Panc1 (cell line): ENCODE results near the gene SH3PXD2A. TPM values are rescaled to one million over a fixed set of nuclear protein-coding genes. Genes with fewer than 3 reads are reported as not detected.

Experiments
- ATAC-seq: fragments of 200-7000 bp; cut with Tn5 transposase; 2 replicates; pipeline ENCODE4 v1.9.1; 2020; ENCODE audit warnings: mild to moderate bottlenecking, moderate library complexity
- BruUV-seq: library from RNA; stranded (reverse); fragments of 400-500 nt; replicated peaks from 2 replicates; lab custom pipeline; 2021; lab: Mats Ljungman, UMichigan
- CTCF ChIA-PET: fragments of 300-600 bp; sonication (Branson Sonifier 250); formaldehyde crosslinking; loops from one replicate; lab custom pipeline; 2022; ENCODE audit warnings: antibody characterized with exemption; lab: Charles Lee
- POLR2A ChIA-PET: fragments of 300-600 bp; sonication (Branson Sonifier 250); formaldehyde crosslinking; loops from one replicate; lab custom pipeline; 2022; ENCODE audit warnings: antibody characterized with exemption; lab: Charles Lee
- DNase-seq: peaks from one replicate; pipeline ENCODE4 v3.0.0-alpha.2; 2010; ENCODE audit warnings: low read depth, low spot score
- H3K27ac ChIP-seq: 2 replicates; pipeline ENCODE4 v1.5.1; 2011; ENCODE audit warnings: mild to moderate bottlenecking, low read length, inconsistent platforms
- H3K27me3 ChIP-seq: fragments of 200-500 bp; sonication (Bioruptor generic); 2 replicates; pipeline ENCODE4 v1.6.0; 2014; ENCODE audit warnings: low read length, inconsistent platforms; ENCODE audit not compliant: control insufficient read depth, insufficient read depth
- H3K36me3 ChIP-seq: fragments of 200-500 bp; sonication (Bioruptor generic); 2 replicates; pipeline ENCODE4 v1.5.1; 2014; ENCODE audit warnings: inconsistent platforms, mild to moderate bottlenecking, low read length, moderate library complexity; ENCODE audit not compliant: control insufficient read depth, insufficient read depth
- H3K4me1 ChIP-seq: 2 replicates; pipeline ENCODE4 v1.5.1; 2011; ENCODE audit warnings: inconsistent platforms, mild to moderate bottlenecking, low read length, moderate library complexity; ENCODE audit not compliant: control insufficient read depth, insufficient read depth
- H3K4me3 ChIP-seq, 2 experiments: 2 replicates each; pipeline ENCODE4 v1.5.1; 2011 to 2012; ENCODE audit warnings: low read depth in 2 of 2, low read length in 2 of 2, mild to moderate bottlenecking in 2 of 2, inconsistent platforms in 1 of 2, moderate library complexity in 1 of 2
- H3K9me3 ChIP-seq: fragments of 200-500 bp; sonication (Bioruptor generic); 2 replicates; pipeline ENCODE4 v1.5.1; 2014; ENCODE audit warnings: low read depth, mild to moderate bottlenecking, inconsistent platforms, low read length, moderate library complexity; ENCODE audit not compliant: control insufficient read depth, insufficient read depth
- CTCF ChIP-seq: fragments of 450-650 bp; IDR thresholded peaks from 2 replicates; pipeline ENCODE4 v1.5.1; 2017; ENCODE audit warnings: mild to moderate bottlenecking
- POLR2AphosphoS5 ChIP-seq: IDR thresholded peaks from 2 replicates; pipeline ENCODE4 v1.6.1; 2012; ENCODE audit warnings: mild to moderate bottlenecking, low read depth, low read length, moderate library complexity
- REST ChIP-seq, 2 experiments: IDR thresholded peaks; 2 replicates each; pipeline ENCODE4 v1.6.1; 2011 to 2012; ENCODE audit warnings: low read depth in 2 of 2, control low read depth in 1 of 2, low read length in 1 of 2, mild to moderate bottlenecking in 1 of 2, moderate library complexity in 1 of 2; ENCODE audit not compliant: insufficient read depth in 1 of 2
- SIN3A ChIP-seq: IDR thresholded peaks from 2 replicates; pipeline ENCODE4 v1.6.1; 2012; ENCODE audit warnings: low read depth, mild to moderate bottlenecking, low read length, moderate library complexity, borderline replicate concordance; ENCODE audit not compliant: insufficient read depth
- TCF7L2 ChIP-seq: IDR thresholded peaks from 2 replicates; pipeline ENCODE4 v1.6.1; 2011; ENCODE audit warnings: mild to moderate bottlenecking, low read depth, low read length, inconsistent platforms
- in situ Hi-C: cut with HindIII; loops from 2 replicates; pipeline ENCODE4 v1.10.0; 2016; ENCODE audit warnings: low sequenced_read_pairs, low pct_unique_long_range_greater_than_20kb
- intact Hi-C: fragments of 100-400 bp; cut with micrococcal nuclease; formaldehyde crosslinking; loops from one replicate; pipeline ENCODE4 v1.10.0; 2022; ENCODE audit not compliant: unreplicated experiment
- total RNA-seq: library from RNA; stranded (reverse); gene quantifications from one replicate; pipeline ENCODE4 v1.2.1, GENCODE V29; 2021; ENCODE audit not compliant: unreplicated experiment

The SH3PXD2A gene
- total RNA-seq, 1 experiment from 2014 or later = 5.7 TPM

- intact Hi-C loops = loop anchor here (10.0 kb wide), 1 partner anchor 86 kb away; the partner anchor contains the start of gene SH3PXD2A
- in situ Hi-C loops = no loop called here
- Histone ChIP-seq H3K4me1 (peaks cover 23% of the 10 kb centered on the region; the same call in 1 of the 2 replicates), H3K27ac (no peak overlapping the region), H3K4me3 (no peak overlapping the region), H3K9me3 (no peaks in the 10 kb centered on the region), H3K36me3 (no peaks in the 10 kb centered on the region), H3K27me3 (no peaks in the 10 kb centered on the region)
- no peak for TF ChIP-seq SIN3A
- TF ChIP-seq REST (IDR thresholded peaks at IDR 0.05; ENCODE audit: insufficient read depth in 1 of 2, low read depth in 2 of 2, low read length in 1 of 2) = no peak
- TF ChIP-seq POLR2AphosphoS5 = no peak
- TF ChIP-seq CTCF = no peak
- TF ChIP-seq TCF7L2 = no peak
- DNase-seq (no peak), ATAC-seq (no peak)
- no TSS peak for BruUV-seq
- ChIA-PET CTCF (no interaction called here), POLR2A (interaction anchor here (0.6 kb wide), 1 partner anchor 32 kb away, joined by 3 read pairs; no protein-coding TSS in a partner anchor)
Observed at GRCh38 chr10:103768345-103768744, 87.0 kb downstream of the SH3PXD2A start.

GRCh38 chr10:103767756-103768155 is 87.6 kb downstream of the SH3PXD2A start:
- no peaks in the 10 kb centered on the region for H3K36me3 ChIP-seq
- no peak overlapping the region for H3K4me3 ChIP-seq
- BruUV-seq = no TSS peak
- ChIA-PET CTCF (interaction anchor here (0.7 kb wide), 1 partner anchor 11 kb away, joined by 5 read pairs; no protein-coding TSS in a partner anchor), POLR2A (no interaction called here)
- in situ Hi-C loops (no loop called here), intact Hi-C loops (loop anchor here (10.0 kb wide), 1 partner anchor 87 kb away; the partner anchor contains the start of gene SH3PXD2A)
- DNase-seq (no peak), ATAC-seq (no peak)
- no peak overlapping the region for H3K27ac ChIP-seq
- TF ChIP-seq POLR2AphosphoS5 (no peak), SIN3A (no peak), CTCF (no peak), REST (IDR thresholded peaks at IDR 0.05; ENCODE audit: insufficient read depth in 1 of 2, low read depth in 2 of 2, low read length in 1 of 2) (no peak), TCF7L2 (no peak)
- peaks cover 23% of the 10 kb centered on the region; the same call in 1 of the 2 replicates for H3K4me1 ChIP-seq
- no peaks in the 10 kb centered on the region for H3K27me3 ChIP-seq
- H3K9me3 ChIP-seq = no peaks in the 10 kb centered on the region
